NCI-H1436 treated with DMSO at 0.1 percent for 48 hours (cell line): ENCODE data around the gene TOMM70.

Experiments used
- DNase-seq: peaks from one replicate; lab custom pipeline; 2025; lab: John Stamatoyannopoulos, UW

Gene TOMM70

GRCh38 chr3:100324044-100324443 lies 76.8 kb downstream of the TOMM70 start:
- DNase-seq, result no peak

GRCh38 chr3:100319951-100320350 lies 80.9 kb downstream of the TOMM70 start:
- no peak for DNase-seq

GRCh38 chr3:100317912-100318311 lies 83.0 kb downstream of the TOMM70 start:
- DNase-seq, result no peak

- DNase-seq, result no peak
Observed at GRCh38 chr3:100316641-100317069, 84.2 kb downstream of the TOMM70 start.
